Measurements from ENCODE around the gene FILIP1L. TPM values are rescaled to one million over a fixed set of nuclear protein-coding genes. Genes with fewer than 3 reads are reported as not detected.

The FILIP1L gene
- total RNA-seq, 1 experiment from 2014 or later: 0.17 TPM

DNA sequence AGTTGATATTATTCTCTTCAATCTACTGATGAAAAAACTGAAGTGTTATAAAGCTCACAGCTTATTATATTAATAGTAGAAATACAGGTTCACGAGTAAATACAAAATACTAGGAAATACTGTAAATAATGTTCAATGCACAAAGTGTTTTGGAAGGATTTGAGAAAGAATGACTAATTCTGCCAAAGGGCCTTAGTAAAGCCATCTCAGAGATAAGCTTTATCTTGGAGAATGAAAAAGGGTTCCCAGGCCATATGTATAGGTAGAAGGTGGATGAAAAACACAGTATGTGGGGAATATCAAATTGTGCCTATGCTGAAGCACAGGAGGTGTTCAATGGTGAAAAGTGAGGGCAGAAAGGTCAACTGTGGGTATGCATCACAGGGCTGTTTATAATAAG lies 173.1 kb downstream of the FILIP1L start:
- CTCF ChIA-PET: no interaction called here
- no peak overlapping the region for H3K27ac ChIP-seq (ENCODE audit: low read depth, low read length)

More for the DNA sequence above, 173.1 kb downstream of the FILIP1L start:
- RAD21 ChIA-PET (ENCODE audit: low non-redundant PET in 1 of 2, low total read pairs in 2 of 2, uncharacterized antibody in 2 of 2, unreplicated experiment in 2 of 2): no interaction called here
- Histone ChIP-seq H3K4me2 (ENCODE audit: low read length) (no peak overlapping the region), H3K9ac (ENCODE audit: low read length) (no peak overlapping the region), H3K4me1 (ENCODE audit: control insufficient read depth in 1 of 2, insufficient read depth in 2 of 2, low read length in 2 of 2) (peaks cover 4 to 6% of the 10 kb centered on the region in 2 experiments; a peak in 2 of 4 replicates), H3K4me3 (replicated peaks in 1 of 2; ENCODE audit: low read depth in 1 of 2, low read length in 2 of 2) (no peak overlapping the region), H3K36me3 (ENCODE audit: control insufficient read depth in 1 of 2, insufficient read depth in 2 of 2, low read length in 2 of 2) (no peaks in the 10 kb centered on the region), H2AFZ (ENCODE audit: low read depth, low read length, poor library complexity, severe bottlenecking) (no peak overlapping the region), H3K79me2 (ENCODE audit: insufficient read depth, low read length) (no peaks in the 10 kb centered on the region), H3K27me3 (ENCODE audit: insufficient read depth, low read length) (no peaks in the 10 kb centered on the region), H3K9me3 (ENCODE audit: control insufficient read depth in 1 of 2, insufficient read depth in 1 of 2, low read depth in 1 of 2, low read length in 2 of 2) (no peaks in the 10 kb centered on the region), H3K9me2 (ENCODE audit: insufficient read depth) (no peaks in the 10 kb centered on the region), H4K20me1 (ENCODE audit: insufficient read depth) (no peaks in the 10 kb centered on the region)
- POLR2A ChIA-PET: no interaction called here
- no peak for DNase-seq (ENCODE audit: low read depth, low spot score)
- TF ChIP-seq SP1 (IDR thresholded peaks at IDR 0.05; ENCODE audit: low read depth) (no peak), ZFX (IDR thresholded peaks at IDR 0.05) (no peak), EZH2 (IDR thresholded peaks at IDR 0.05) (no peak), FOSL1 (IDR thresholded peaks at IDR 0.05; ENCODE audit: low read depth) (no peak), ELF1 (IDR thresholded peaks at IDR 0.05; ENCODE audit: borderline replicate concordance, low read depth) (no peak), CBX3 (IDR thresholded peaks at IDR 0.05; ENCODE audit: low read depth) (no peak), SIN3A (IDR thresholded peaks at IDR 0.05; ENCODE audit: low read depth) (no peak), POLR2AphosphoS5 (IDR thresholded peaks at IDR 0.05; ENCODE audit: low read depth, low read length) (no peak), POLR2A (IDR thresholded peaks at IDR 0.05; ENCODE audit: borderline replicate concordance, extremely low read depth, insufficient read depth, insufficient read length) (no peak), RAD21 (IDR thresholded peaks at IDR 0.05; ENCODE audit: low read depth) (no peak), SRF (IDR thresholded peaks at IDR 0.05; ENCODE audit: low read depth) (no peak)
- TF ChIP-seq, protein P1, sequence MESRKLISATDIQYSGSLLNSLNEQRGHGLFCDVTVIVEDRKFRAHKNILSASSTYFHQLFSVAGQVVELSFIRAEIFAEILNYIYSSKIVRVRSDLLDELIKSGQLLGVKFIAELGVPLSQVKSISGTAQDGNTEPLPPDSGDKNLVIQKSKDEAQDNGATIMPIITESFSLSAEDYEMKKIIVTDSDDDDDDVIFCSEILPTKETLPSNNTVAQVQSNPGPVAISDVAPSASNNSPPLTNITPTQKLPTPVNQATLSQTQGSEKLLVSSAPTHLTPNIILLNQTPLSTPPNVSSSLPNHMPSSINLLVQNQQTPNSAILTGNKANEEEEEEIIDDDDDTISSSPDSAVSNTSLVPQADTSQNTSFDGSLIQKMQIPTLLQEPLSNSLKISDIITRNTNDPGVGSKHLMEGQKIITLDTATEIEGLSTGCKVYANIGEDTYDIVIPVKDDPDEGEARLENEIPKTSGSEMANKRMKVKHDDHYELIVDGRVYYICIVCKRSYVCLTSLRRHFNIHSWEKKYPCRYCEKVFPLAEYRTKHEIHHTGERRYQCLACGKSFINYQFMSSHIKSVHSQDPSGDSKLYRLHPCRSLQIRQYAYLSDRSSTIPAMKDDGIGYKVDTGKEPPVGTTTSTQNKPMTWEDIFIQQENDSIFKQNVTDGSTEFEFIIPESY (IDR thresholded peaks at IDR 0.05; ENCODE audit: extremely low read depth, insufficient replicate concordance, low read length): no peak
- TF ChIP-seq, protein P2, sequence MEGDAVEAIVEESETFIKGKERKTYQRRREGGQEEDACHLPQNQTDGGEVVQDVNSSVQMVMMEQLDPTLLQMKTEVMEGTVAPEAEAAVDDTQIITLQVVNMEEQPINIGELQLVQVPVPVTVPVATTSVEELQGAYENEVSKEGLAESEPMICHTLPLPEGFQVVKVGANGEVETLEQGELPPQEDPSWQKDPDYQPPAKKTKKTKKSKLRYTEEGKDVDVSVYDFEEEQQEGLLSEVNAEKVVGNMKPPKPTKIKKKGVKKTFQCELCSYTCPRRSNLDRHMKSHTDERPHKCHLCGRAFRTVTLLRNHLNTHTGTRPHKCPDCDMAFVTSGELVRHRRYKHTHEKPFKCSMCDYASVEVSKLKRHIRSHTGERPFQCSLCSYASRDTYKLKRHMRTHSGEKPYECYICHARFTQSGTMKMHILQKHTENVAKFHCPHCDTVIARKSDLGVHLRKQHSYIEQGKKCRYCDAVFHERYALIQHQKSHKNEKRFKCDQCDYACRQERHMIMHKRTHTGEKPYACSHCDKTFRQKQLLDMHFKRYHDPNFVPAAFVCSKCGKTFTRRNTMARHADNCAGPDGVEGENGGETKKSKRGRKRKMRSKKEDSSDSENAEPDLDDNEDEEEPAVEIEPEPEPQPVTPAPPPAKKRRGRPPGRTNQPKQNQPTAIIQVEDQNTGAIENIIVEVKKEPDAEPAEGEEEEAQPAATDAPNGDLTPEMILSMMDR (IDR thresholded peaks at IDR 0.05 in 2 of 3, conservative IDR thresholded peaks at IDR 0.05 in 1 of 3; ENCODE audit: borderline replicate concordance in 1 of 3, insufficient read depth in 1 of 3, low read depth in 2 of 3, low read length in 2 of 3): no peak
- TF ChIP-seq, protein P3, sequence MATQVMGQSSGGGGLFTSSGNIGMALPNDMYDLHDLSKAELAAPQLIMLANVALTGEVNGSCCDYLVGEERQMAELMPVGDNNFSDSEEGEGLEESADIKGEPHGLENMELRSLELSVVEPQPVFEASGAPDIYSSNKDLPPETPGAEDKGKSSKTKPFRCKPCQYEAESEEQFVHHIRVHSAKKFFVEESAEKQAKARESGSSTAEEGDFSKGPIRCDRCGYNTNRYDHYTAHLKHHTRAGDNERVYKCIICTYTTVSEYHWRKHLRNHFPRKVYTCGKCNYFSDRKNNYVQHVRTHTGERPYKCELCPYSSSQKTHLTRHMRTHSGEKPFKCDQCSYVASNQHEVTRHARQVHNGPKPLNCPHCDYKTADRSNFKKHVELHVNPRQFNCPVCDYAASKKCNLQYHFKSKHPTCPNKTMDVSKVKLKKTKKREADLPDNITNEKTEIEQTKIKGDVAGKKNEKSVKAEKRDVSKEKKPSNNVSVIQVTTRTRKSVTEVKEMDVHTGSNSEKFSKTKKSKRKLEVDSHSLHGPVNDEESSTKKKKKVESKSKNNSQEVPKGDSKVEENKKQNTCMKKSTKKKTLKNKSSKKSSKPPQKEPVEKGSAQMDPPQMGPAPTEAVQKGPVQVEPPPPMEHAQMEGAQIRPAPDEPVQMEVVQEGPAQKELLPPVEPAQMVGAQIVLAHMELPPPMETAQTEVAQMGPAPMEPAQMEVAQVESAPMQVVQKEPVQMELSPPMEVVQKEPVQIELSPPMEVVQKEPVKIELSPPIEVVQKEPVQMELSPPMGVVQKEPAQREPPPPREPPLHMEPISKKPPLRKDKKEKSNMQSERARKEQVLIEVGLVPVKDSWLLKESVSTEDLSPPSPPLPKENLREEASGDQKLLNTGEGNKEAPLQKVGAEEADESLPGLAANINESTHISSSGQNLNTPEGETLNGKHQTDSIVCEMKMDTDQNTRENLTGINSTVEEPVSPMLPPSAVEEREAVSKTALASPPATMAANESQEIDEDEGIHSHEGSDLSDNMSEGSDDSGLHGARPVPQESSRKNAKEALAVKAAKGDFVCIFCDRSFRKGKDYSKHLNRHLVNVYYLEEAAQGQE (IDR thresholded peaks at IDR 0.05; ENCODE audit: low read depth): no peak
- TF ChIP-seq, protein P4, sequence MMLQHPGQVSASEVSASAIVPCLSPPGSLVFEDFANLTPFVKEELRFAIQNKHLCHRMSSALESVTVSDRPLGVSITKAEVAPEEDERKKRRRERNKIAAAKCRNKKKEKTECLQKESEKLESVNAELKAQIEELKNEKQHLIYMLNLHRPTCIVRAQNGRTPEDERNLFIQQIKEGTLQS (IDR thresholded peaks at IDR 0.05): no peak
- ATAC-seq: no peak
- BruUV-seq (replicated peaks): no TSS peak
- intact Hi-C loops (cut with micrococcal nuclease): no loop called here

Data from HCT116 (cell line).